ENCODE data around the gene SEMA4G. TPM values are rescaled to one million over a fixed set of nuclear protein-coding genes. Genes with fewer than 3 reads are reported as not detected.

Gene SEMA4G
- total and polyA plus RNA-seq, 2 of the 13 experiments (the other 11 are each of a cell fraction or from before 2014, with no cell fraction given), result 46.2 to 207 TPM

GRCh38 chr10:101008823-101009423 is 39.6 kb downstream of the SEMA4G start (continued):
- TF ChIP-seq ZNF660 (CRISPR knock-in tag; IDR thresholded peaks at IDR 0.05; ENCODE audit: borderline replicate concordance, low read depth), result no peak
- 0 out of 2 replicates have a peak, but pooled peaks have one; percentile 23 for TF ChIP-seq KDM6A (CRISPR knock-in tag; IDR thresholded peaks at IDR 0.05; ENCODE audit: low read depth)
- TF ChIP-seq MAZ (IDR thresholded peaks at IDR 0.05; ENCODE audit: borderline replicate concordance, low read depth, low read length), result no peak
- 0 out of 2 replicates have a peak, but pooled peaks have one; percentile 25 for TF ChIP-seq MAZ (CRISPR knock-in tag; IDR thresholded peaks at IDR 0.05; ENCODE audit: low read depth)
- no peak for TF ChIP-seq TFDP2 (CRISPR knock-in tag; IDR thresholded peaks at IDR 0.05)
- TF ChIP-seq GMEB1 (CRISPR knock-in tag; IDR thresholded peaks at IDR 0.05; ENCODE audit: borderline replicate concordance), result no peak
- no peak for TF ChIP-seq ZNF557 (CRISPR knock-in tag; IDR thresholded peaks at IDR 0.05)
- no peak for TF ChIP-seq HOMEZ (CRISPR knock-in tag; IDR thresholded peaks at IDR 0.05; ENCODE audit: low read depth)
- TF ChIP-seq ZNF441 (CRISPR knock-in tag; IDR thresholded peaks at IDR 0.05; ENCODE audit: borderline replicate concordance), result no peak
- TF ChIP-seq NFE2L2 (IDR thresholded peaks at IDR 0.05; ENCODE audit: low read length), result no peak
- no peak for TF ChIP-seq ZNF276 (CRISPR knock-in tag; IDR thresholded peaks at IDR 0.05; ENCODE audit: low read depth)
- no peak for TF ChIP-seq KDM5B (CRISPR knock-in tag; IDR thresholded peaks at IDR 0.05; ENCODE audit: borderline replicate concordance)
- peak; percentile 59 for TF ChIP-seq NCOA2 (CRISPR knock-in tag; IDR thresholded peaks at IDR 0.05)
- no peak for TF ChIP-seq YEATS2 (CRISPR knock-in tag; IDR thresholded peaks at IDR 0.05; ENCODE audit: borderline replicate concordance)
- no peak for TF ChIP-seq SSRP1 (CRISPR knock-in tag; IDR thresholded peaks at IDR 0.05)
- TF ChIP-seq HDAC6 (IDR thresholded peaks at IDR 0.05; ENCODE audit: low read depth, low read length), result no peak
- no peak for TF ChIP-seq STAT6 (CRISPR knock-in tag; IDR thresholded peaks at IDR 0.05; ENCODE audit: borderline replicate concordance)
- peak; percentile 31 for TF ChIP-seq HNF4A (CRISPR knock-in tag; IDR thresholded peaks at IDR 0.05)
- no peak for TF ChIP-seq KLF9 (CRISPR knock-in tag; IDR thresholded peaks at IDR 0.05; ENCODE audit: low read depth)
- no peak for TF ChIP-seq KMT2A (CRISPR knock-in tag; IDR thresholded peaks at IDR 0.05)
- TF ChIP-seq ZNF782 (CRISPR knock-in tag; IDR thresholded peaks at IDR 0.05; ENCODE audit: borderline replicate concordance), result no peak
- no peak for TF ChIP-seq NR1H2 (CRISPR knock-in tag; IDR thresholded peaks at IDR 0.05; ENCODE audit: borderline replicate concordance, low read depth)
